BLaER1 treated with 17β-estradiol and CSF1 and Interleukin-3, amounts not matched to agents 10 nM and 100 nM (cell line): ENCODE results near the gene DSTN.

Experiments
- H3K27ac ChIP-seq, 11 experiments: shearing (Covaris generic); formaldehyde crosslinking; 2 replicates each; pipeline ENCODE4 v1.8.1; 2022
- H3K27me3 ChIP-seq, 11 experiments: shearing (Covaris generic); formaldehyde crosslinking; 2 replicates each; pipeline ENCODE4 v1.8.1; 2022
- H3K36me3 ChIP-seq, 11 experiments: shearing (Covaris generic); formaldehyde crosslinking; 2 replicates each; pipeline ENCODE4 v1.8.1; 2022
- H3K4me1 ChIP-seq, 10 experiments: shearing (Covaris generic); formaldehyde crosslinking; 2 replicates each; pipeline ENCODE4 v1.8.1; 2022
- H3K4me2 ChIP-seq, 11 experiments: shearing (Covaris generic); formaldehyde crosslinking; 2 replicates each; pipeline ENCODE4 v1.8.1; 2022
- H3K4me3 ChIP-seq, 10 experiments: shearing (Covaris generic); formaldehyde crosslinking; 2 replicates each; pipeline ENCODE4 v1.8.1; 2022
- H3K9ac ChIP-seq, 11 experiments: shearing (Covaris generic); formaldehyde crosslinking; 2 replicates each; pipeline ENCODE4 v1.8.1; 2022
- H3K9me3 ChIP-seq, 11 experiments: shearing (Covaris generic); formaldehyde crosslinking; replicated peaks in 1 of 11; 2 replicates each; pipeline ENCODE4 v1.8.1; 2022
- H4K20me1 ChIP-seq, 11 experiments: shearing (Covaris generic); formaldehyde crosslinking; 2 replicates each; pipeline ENCODE4 v1.8.1; 2022
- Cebpa-rat ChIP-seq, 11 experiments: shearing (Covaris generic); IDR thresholded peaks; 2 replicates each; pipeline ENCODE4 v1.8.1; 2022

The DSTN gene

GRCh38 chr20:17557675-17558006 lies 12.2 kb upstream of the DSTN start:
- peaks cover 0 to 22% (median 10%) of the 10 kb centered on the region in 10 experiments; a peak in 14 of 20 replicates for H3K4me1 ChIP-seq
- no peaks in the 10 kb centered on the region for H3K36me3 ChIP-seq
- H3K4me2 ChIP-seq, result peak overlapping the region in 2 of 11 experiments; percentile 55 to 72; a peak in 3 of 22 replicates
- no peaks in the 10 kb centered on the region for H4K20me1 ChIP-seq
- no peak overlapping the region for H3K4me3 ChIP-seq
- no peak for TF ChIP-seq Cebpa-rat (IDR thresholded peaks at IDR 0.05)
- no peak overlapping the region for H3K9ac ChIP-seq
- peak overlapping the region in 3 of 11 experiments; percentile 25 to 73 (median 62); a peak in 3 of 22 replicates for H3K27ac ChIP-seq
- H3K9me3 ChIP-seq, result no peaks in the 10 kb centered on the region
- H3K27me3 ChIP-seq, result no peaks in the 10 kb centered on the region

GRCh38 chr20:17558154-17558940 lies 11.5 kb upstream of the DSTN start:
- no peaks in the 10 kb centered on the region for H3K27me3 ChIP-seq
- no peak for TF ChIP-seq Cebpa-rat (IDR thresholded peaks at IDR 0.05)
- H3K36me3 ChIP-seq, result no peaks in the 10 kb centered on the region
- H3K27ac ChIP-seq, result peak overlapping the region in 3 of 11 experiments; percentile 25 to 73 (median 62); a peak in 5 of 22 replicates
- H3K4me3 ChIP-seq, result no peak overlapping the region
- peaks cover 0 to 22% (median 10%) of the 10 kb centered on the region in 10 experiments; a peak in 14 of 20 replicates for H3K4me1 ChIP-seq
- H3K9ac ChIP-seq, result peak overlapping the region in 2 of 11 experiments; percentile 6 to 34; a peak in 2 of 22 replicates
- peak overlapping the region in 6 of 11 experiments; percentile 28 to 72 (median 67); a peak in 12 of 22 replicates for H3K4me2 ChIP-seq
- no peaks in the 10 kb centered on the region for H3K9me3 ChIP-seq
- H4K20me1 ChIP-seq, result no peaks in the 10 kb centered on the region

- Histone ChIP-seq H4K20me1 (no peaks in the 10 kb centered on the region), H3K4me3 (no peak overlapping the region), H3K27ac (peak overlapping the region in 2 of 11 experiments; percentile 62 to 73; a peak in 3 of 22 replicates), H3K27me3 (no peaks in the 10 kb centered on the region), H3K36me3 (no peaks in the 10 kb centered on the region), H3K4me1 (peaks cover 0 to 22% (median 10%) of the 10 kb centered on the region in 10 experiments; a peak in 14 of 20 replicates), H3K4me2 (peak overlapping the region in 6 of 11 experiments; percentile 28 to 72 (median 67); a peak in 12 of 22 replicates), H3K9ac (peak overlapping the region in 2 of 11 experiments; percentile 6 to 34; a peak in 1 of 22 replicates), H3K9me3 (no peaks in the 10 kb centered on the region)
- no peak for TF ChIP-seq Cebpa-rat (IDR thresholded peaks at IDR 0.05)
Observed at GRCh38 chr20:17558941-17559304, 11.0 kb upstream of the DSTN start.

GRCh38 chr20:17559338-17559737 lies 10.5 kb upstream of the DSTN start:
- Histone ChIP-seq H3K9me3 (no peaks in the 10 kb centered on the region), H3K4me2 (peak overlapping the region in 3 of 11 experiments; percentile 55 to 71 (median 67); a peak in 5 of 22 replicates), H3K9ac (no peak overlapping the region), H4K20me1 (no peaks in the 10 kb centered on the region), H3K4me3 (no peak overlapping the region), H3K27me3 (no peaks in the 10 kb centered on the region), H3K4me1 (peaks cover 0 to 22% (median 10%) of the 10 kb centered on the region in 10 experiments; a peak in 14 of 20 replicates), H3K27ac (no peak overlapping the region), H3K36me3 (no peaks in the 10 kb centered on the region)
- TF ChIP-seq Cebpa-rat (IDR thresholded peaks at IDR 0.05), result no peak

GRCh38 chr20:17560344-17561074 lies 9.4 kb upstream of the DSTN start:
- H3K4me1 ChIP-seq, result peaks cover 0 to 22% (median 10%) of the 10 kb centered on the region in 10 experiments; a peak in 14 of 20 replicates
- H3K9ac ChIP-seq, result no peak overlapping the region
- H3K4me3 ChIP-seq, result no peak overlapping the region
- no peaks in the 10 kb centered on the region for H4K20me1 ChIP-seq
- no peak for TF ChIP-seq Cebpa-rat (IDR thresholded peaks at IDR 0.05)
- no peak overlapping the region for H3K4me2 ChIP-seq
- no peaks in the 10 kb centered on the region for H3K9me3 ChIP-seq
- no peak overlapping the region for H3K27ac ChIP-seq
- no peaks in the 10 kb centered on the region for H3K27me3 ChIP-seq
- no peaks in the 10 kb centered on the region for H3K36me3 ChIP-seq

- TF ChIP-seq Cebpa-rat (IDR thresholded peaks at IDR 0.05), result no peak
- Histone ChIP-seq H3K4me3 (no peak overlapping the region), H3K27me3 (peaks cover 1 to 11% (median 8%) of the 10 kb centered on the region in 11 experiments), H3K36me3 (no peaks in the 10 kb centered on the region), H3K4me1 (peaks cover 0 to 18% (median 10%) of the 10 kb centered on the region in 10 experiments; a peak in 14 of 20 replicates), H4K20me1 (no peaks in the 10 kb centered on the region), H3K27ac (no peak overlapping the region), H3K9me3 (peaks cover 0 to 8% (median 0%) of the 10 kb centered on the region in 11 experiments; a peak in 1 of 22 replicates), H3K4me2 (no peak overlapping the region), H3K9ac (no peak overlapping the region)
Observed at GRCh38 chr20:17562804-17563305, 7.0 kb upstream of the DSTN start.

GRCh38 chr20:17565169-17565845 lies 4.6 kb upstream of the DSTN start:
- H3K9me3 ChIP-seq, result peaks cover 0 to 8% (median 0%) of the 10 kb centered on the region in 11 experiments; a peak in 1 of 22 replicates
- no peak overlapping the region for H3K9ac ChIP-seq
- TF ChIP-seq Cebpa-rat (IDR thresholded peaks at IDR 0.05), result no peak
- no peak overlapping the region for H3K4me3 ChIP-seq
- peaks cover 0 to 6% (median 4%) of the 10 kb centered on the region in 10 experiments; a peak in 8 of 20 replicates for H3K4me1 ChIP-seq
- H3K36me3 ChIP-seq, result no peaks in the 10 kb centered on the region
- no peak overlapping the region for H3K4me2 ChIP-seq
- no peak overlapping the region for H3K27ac ChIP-seq
- peaks cover 15 to 29% (median 23%) of the 10 kb centered on the region in 11 experiments for H3K27me3 ChIP-seq
- no peaks in the 10 kb centered on the region for H4K20me1 ChIP-seq

- Histone ChIP-seq H3K36me3 (no peaks in the 10 kb centered on the region), H3K9me3 (peaks cover 0 to 8% (median 0%) of the 10 kb centered on the region in 11 experiments; a peak in 1 of 22 replicates), H3K4me2 (no peak overlapping the region), H3K27ac (no peak overlapping the region), H4K20me1 (peaks cover 0 to 9% (median 7%) of the 10 kb centered on the region in 11 experiments; a peak in 10 of 22 replicates), H3K9ac (no peak overlapping the region), H3K27me3 (peaks cover 16 to 37% (median 30%) of the 10 kb centered on the region in 11 experiments), H3K4me3 (no peak overlapping the region), H3K4me1 (peaks cover 6 to 14% (median 11%) of the 10 kb centered on the region in 10 experiments)
- no peak for TF ChIP-seq Cebpa-rat (IDR thresholded peaks at IDR 0.05)
Observed at GRCh38 chr20:17566345-17566744, 3.5 kb upstream of the DSTN start.
